Stimulated activated CD8-positive, alpha-beta memory T cell treated with anti-CD3 and anti-CD28 coated beads, Interleukin-4, amount 100 ng/mL, for 1 hour (primary cell): Measurements from ENCODE around the gene MAGI2.
"Not testable (repeated sequence)": the region's sequence is repeated elsewhere in the genome, so short reads cannot be mapped to it uniquely, and the experiment has no call there.

ENCODE experiments used
- DNase-seq, 2 donors: peaks; one replicate each; pipeline ENCODE4 v3.0.0-alpha.2; 2020; ENCODE audit warnings: low read depth in 2 of 2, low spot score in 1 of 2

Gene MAGI2

GRCh38 chr7:78503301-78503700, 950.2 kb downstream of the MAGI2 start:
- not testable (repeated sequence) for DNase-seq

GRCh38 chr7:78501064-78501463, 952.4 kb downstream of the MAGI2 start:
- no peak for DNase-seq

GRCh38 chr7:78499971-78500370, 953.5 kb downstream of the MAGI2 start:
- no peak for DNase-seq

GRCh38 chr7:78499283-78499682, 954.2 kb downstream of the MAGI2 start:
- DNase-seq: no peak

- no peak for DNase-seq
These were observed 955.6 kb downstream of the MAGI2 start for GRCh38 chr7:78497728-78498427.

- no peak for DNase-seq
These were observed 957.3 kb downstream of the MAGI2 start for GRCh38 chr7:78496096-78496630.

GRCh38 chr7:78493401-78493800, 960.1 kb downstream of the MAGI2 start:
- no peak for DNase-seq

GRCh38 chr7:78492146-78492545, 961.3 kb downstream of the MAGI2 start:
- DNase-seq: no peak

GRCh38 chr7:78490524-78490923, 962.9 kb downstream of the MAGI2 start:
- no peak for DNase-seq

- no peak for DNase-seq
These were observed 963.8 kb downstream of the MAGI2 start for GRCh38 chr7:78489476-78490240.

- DNase-seq: no peak
These were observed 966.0 kb downstream of the MAGI2 start for GRCh38 chr7:78487464-78487863.

- DNase-seq: no peak
These were observed 974.1 kb downstream of the MAGI2 start for GRCh38 chr7:78479348-78479747.

GRCh38 chr7:78476851-78477405, 976.5 kb downstream of the MAGI2 start:
- DNase-seq: no peak

GRCh38 chr7:78473571-78474301, 979.7 kb downstream of the MAGI2 start:
- no peak for DNase-seq

GRCh38 chr7:78473021-78473420, 980.4 kb downstream of the MAGI2 start:
- DNase-seq: no peak

- DNase-seq: no peak
These were observed 980.9 kb downstream of the MAGI2 start for GRCh38 chr7:78472519-78472918.

- DNase-seq: no peak
These were observed 987.6 kb downstream of the MAGI2 start for GRCh38 chr7:78465894-78466293.

- DNase-seq: no peak
These were observed 990.4 kb downstream of the MAGI2 start for GRCh38 chr7:78463039-78463438.

GRCh38 chr7:78450706-78451105, 1002.8 kb downstream of the MAGI2 start:
- DNase-seq: no peak

GRCh38 chr7:78448911-78449310, 1004.6 kb downstream of the MAGI2 start:
- DNase-seq: no peak

GRCh38 chr7:78444267-78444666, 1009.2 kb downstream of the MAGI2 start:
- no peak for DNase-seq
